GM12892 (cell line): Measurements from ENCODE around the gene PERCC1.

ENCODE experiments used
- POLR2A ChIP-seq: IDR thresholded peaks from 2 replicates; pipeline ENCODE4 v1.6.1; 2011; ENCODE audit warnings: low read depth, low read length, control low read depth
- POLR2AphosphoS5 ChIP-seq: IDR thresholded peaks from 2 replicates; pipeline ENCODE4 v1.6.1; 2011; ENCODE audit warnings: low read depth, low read length, control low read depth

- TF ChIP-seq POLR2A (no peak), POLR2AphosphoS5 (no peak)
These were observed 29.7 kb upstream of the PERCC1 start for GRCh38 chr16:1401061-1401757.
